BJ (cell line): ENCODE results near the gene EDA. TPM values are rescaled to one million over a fixed set of nuclear protein-coding genes. Genes with fewer than 3 reads are reported as not detected.

ENCODE experiments used
- CTCF ChIA-PET: fragments of 350-600 bp; formaldehyde crosslinking; extraction: SDS; loops from one replicate; lab custom pipeline; 2021; ENCODE audit warnings: antibody characterized with exemption, inconsistent platforms; lab: Yijun Ruan, JAX
- POLR2A ChIA-PET: fragments of 300-600 bp; sonication (Branson Sonifier 250); formaldehyde crosslinking; extraction: SDS; loops from one replicate; lab custom pipeline; 2021; ENCODE audit warnings: antibody characterized with exemption; lab: Charles Lee
- DNase-seq: peaks from one replicate; pipeline ENCODE4 v3.0.0-alpha.2; 2011; ENCODE audit warnings: low read depth
- H3K27me3 ChIP-seq: 2 replicates; pipeline ENCODE4 v1.6.0; 2011; ENCODE audit warnings: low read length; ENCODE audit not compliant: control insufficient read depth, insufficient read depth
- H3K36me3 ChIP-seq: 2 replicates; pipeline ENCODE4 v1.5.1; 2011; ENCODE audit warnings: low read length; ENCODE audit not compliant: control insufficient read depth, insufficient read depth
- H3K4me3 ChIP-seq: 2 replicates; pipeline ENCODE4 v1.5.1; 2011; ENCODE audit warnings: low read depth, mild to moderate bottlenecking, control low read depth, low read length
- CTCF ChIP-seq: IDR thresholded peaks from 2 replicates; pipeline ENCODE4 v1.5.1; 2011; ENCODE audit warnings: low read depth, mild to moderate bottlenecking, control low read depth, inconsistent platforms, low read length, moderate library complexity; ENCODE audit not compliant: insufficient read depth
- polyA plus RNA-seq: library from polyadenylated mRNA; depleted of rRNA; stranded (reverse); fragments of >200 nt; gene quantifications from 2 replicates; pipeline ENCODE4 v1.2.3, GENCODE V29; 2011

EDA gene
- polyA plus RNA-seq, 1 experiment = 0.06 TPM

- Histone ChIP-seq H3K4me3 (no peak overlapping the region), H3K36me3 (no peaks in the 10 kb centered on the region), H3K27me3 (no peaks in the 10 kb centered on the region)
- DNase-seq = no peak
- ChIA-PET POLR2A (no interaction called here), CTCF (no interaction called here)
- TF ChIP-seq CTCF = no peak
These were observed 394.1 kb downstream of the EDA start for GRCh38 chrX:70009970-70010369.

GRCh38 chrX:70012756-70013155 is 396.8 kb downstream of the EDA start:
- ChIA-PET POLR2A (no interaction called here), CTCF (interaction anchor here (0.7 kb wide), 1 partner anchor 20 kb away, joined by 3 read pairs; no protein-coding TSS in a partner anchor)
- no peaks in the 10 kb centered on the region for H3K36me3 ChIP-seq

GRCh38 chrX:70013466-70014381 is 397.8 kb downstream of the EDA start:
- H3K36me3 ChIP-seq = no peaks in the 10 kb centered on the region
- no peak for TF ChIP-seq CTCF
- DNase-seq = no peak
- CTCF ChIA-PET = no interaction called here
- H3K4me3 ChIP-seq = no peak overlapping the region
- POLR2A ChIA-PET = no interaction called here
- H3K27me3 ChIP-seq = no peaks in the 10 kb centered on the region

More at GRCh38 chrX:70012756-70013155, 396.8 kb downstream of the EDA start:
- no peak for TF ChIP-seq CTCF
- DNase-seq = no peak
- Histone ChIP-seq H3K27me3 (no peaks in the 10 kb centered on the region), H3K4me3 (no peak overlapping the region)

- CTCF ChIA-PET = interaction anchor here (1.2 kb wide), 1 partner anchor 14 kb away, joined by 3 read pairs; no protein-coding TSS in a partner anchor
- TF ChIP-seq CTCF = no peak
These were observed 400.6 kb downstream of the EDA start for GRCh38 chrX:70016513-70016912.

GRCh38 chrX:70022616-70023015 is 406.7 kb downstream of the EDA start:
- ChIA-PET POLR2A (no interaction called here), CTCF (no interaction called here)
- H3K27me3 ChIP-seq = no peaks in the 10 kb centered on the region
- no peak overlapping the region for H3K4me3 ChIP-seq
- DNase-seq = no peak
- TF ChIP-seq CTCF = no peak
- no peaks in the 10 kb centered on the region for H3K36me3 ChIP-seq

More at GRCh38 chrX:70016513-70016912, 400.6 kb downstream of the EDA start:
- POLR2A ChIA-PET = no interaction called here
- no peak for DNase-seq
- Histone ChIP-seq H3K4me3 (no peak overlapping the region), H3K27me3 (no peaks in the 10 kb centered on the region), H3K36me3 (no peaks in the 10 kb centered on the region)
